ENCODE measurements around the gene PTRHD1.
"Not testable (repeated sequence)": the region's sequence is repeated elsewhere in the genome, so short reads cannot be mapped to it uniquely, and the experiment has no call there.

The PTRHD1 gene

GRCh38 chr2:24820175-24820513 lies 27.0 kb upstream of the PTRHD1 start:
- H3K9ac ChIP-seq (ENCODE audit: low read length), result no peak overlapping the region
- H3K9me3 ChIP-seq (ENCODE audit: control insufficient read depth, insufficient read depth, low read depth, low read length), result no peaks in the 10 kb centered on the region
- H3K27ac ChIP-seq (ENCODE audit: low read depth, low read length), result no peak overlapping the region; the same call in 1 of the 2 replicates
- H3K4me1 ChIP-seq (ENCODE audit: control insufficient read depth, insufficient read depth, low read length), result peaks cover 30% of the 10 kb centered on the region
- H3K27me3 ChIP-seq (ENCODE audit: control insufficient read depth, insufficient read depth, low read length), result no peaks in the 10 kb centered on the region
- peaks cover 80% of the 10 kb centered on the region for H3K36me3 ChIP-seq (ENCODE audit: control insufficient read depth, insufficient read depth, low read length)
- no peak overlapping the region for H3K4me3 ChIP-seq (ENCODE audit: low read depth, low read length)

- H3K36me3 ChIP-seq (ENCODE audit: control insufficient read depth, insufficient read depth, low read length), result peaks cover 83% of the 10 kb centered on the region
- H3K9ac ChIP-seq (ENCODE audit: low read length), result no peak overlapping the region
- no peaks in the 10 kb centered on the region for H3K27me3 ChIP-seq (ENCODE audit: control insufficient read depth, insufficient read depth, low read length)
- no peaks in the 10 kb centered on the region for H3K9me3 ChIP-seq (ENCODE audit: control insufficient read depth, insufficient read depth, low read depth, low read length)
- peaks cover 30% of the 10 kb centered on the region for H3K4me1 ChIP-seq (ENCODE audit: control insufficient read depth, insufficient read depth, low read length)
- H3K4me3 ChIP-seq (ENCODE audit: low read depth, low read length), result no peak overlapping the region
- H3K27ac ChIP-seq (ENCODE audit: low read depth, low read length), result no peak overlapping the region
Observed at GRCh38 chr2:24819442-24820174, 26.4 kb upstream of the PTRHD1 start.

DNA sequence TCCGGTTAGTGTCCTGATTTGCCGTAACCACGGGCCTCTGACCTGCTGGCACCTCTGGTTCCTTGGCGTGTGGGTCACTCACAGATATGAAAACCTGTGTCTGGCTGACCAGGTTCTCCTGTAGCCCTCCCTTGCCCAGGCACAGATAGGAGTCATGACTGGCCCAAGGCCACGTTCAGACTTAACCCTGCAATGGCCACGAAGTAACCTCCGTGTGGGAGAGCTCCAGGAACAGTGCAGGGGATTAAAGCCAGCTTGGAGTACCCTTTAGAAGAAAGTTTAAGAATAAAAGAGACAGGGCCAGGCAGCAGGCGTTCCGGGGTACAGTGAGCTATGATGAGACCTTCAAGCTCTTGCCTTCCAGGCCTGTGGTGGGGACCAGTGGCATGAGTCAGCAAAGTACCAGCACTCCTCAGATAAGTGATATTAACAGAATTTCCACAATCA lies 25.6 kb upstream of the PTRHD1 start:
- H3K36me3 ChIP-seq (ENCODE audit: control insufficient read depth, insufficient read depth, low read length), result peaks cover 86% of the 10 kb centered on the region
- H3K9me3 ChIP-seq (ENCODE audit: control insufficient read depth, insufficient read depth, low read depth, low read length), result no peaks in the 10 kb centered on the region
- H3K4me1 ChIP-seq (ENCODE audit: control insufficient read depth, insufficient read depth, low read length), result peaks cover 30% of the 10 kb centered on the region
- H3K9ac ChIP-seq (ENCODE audit: low read length), result no peak overlapping the region
- H3K27me3 ChIP-seq (ENCODE audit: control insufficient read depth, insufficient read depth, low read length), result no peaks in the 10 kb centered on the region
- H3K4me3 ChIP-seq (ENCODE audit: low read depth, low read length), result no peak overlapping the region
- no peak overlapping the region for H3K27ac ChIP-seq (ENCODE audit: low read depth, low read length)

DNA sequence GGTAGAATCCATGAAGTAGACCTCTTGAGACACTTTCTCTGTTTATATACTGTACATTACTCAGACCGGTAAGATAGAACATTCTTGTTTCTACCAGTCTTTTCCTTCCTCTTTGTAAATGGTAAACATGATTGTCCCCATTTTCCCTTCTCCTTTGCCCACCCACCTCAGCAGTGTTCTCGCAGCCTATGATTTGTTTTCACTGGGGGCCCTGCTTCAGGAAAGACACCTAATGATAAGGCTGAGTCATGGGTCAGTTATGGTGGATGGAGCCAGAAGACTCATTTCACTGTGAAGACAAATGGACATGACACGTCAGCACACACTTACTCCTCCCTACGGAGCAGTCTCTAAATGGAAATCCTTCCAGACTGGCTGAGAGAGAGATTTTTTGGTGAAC lies 23.7 kb upstream of the PTRHD1 start:
- Histone ChIP-seq H3K9me3 (ENCODE audit: control insufficient read depth, insufficient read depth, low read depth, low read length) (no peaks in the 10 kb centered on the region), H3K9ac (ENCODE audit: low read length) (no peak overlapping the region), H3K4me1 (ENCODE audit: control insufficient read depth, insufficient read depth, low read length) (peaks cover 18% of the 10 kb centered on the region), H3K27ac (ENCODE audit: low read depth, low read length) (no peak overlapping the region), H3K36me3 (ENCODE audit: control insufficient read depth, insufficient read depth, low read length) (peaks cover 83% of the 10 kb centered on the region), H3K27me3 (ENCODE audit: control insufficient read depth, insufficient read depth, low read length) (no peaks in the 10 kb centered on the region), H3K4me3 (ENCODE audit: low read depth, low read length) (no peak overlapping the region)

GRCh38 chr2:24816404-24816803 lies 23.2 kb upstream of the PTRHD1 start:
- Histone ChIP-seq H3K4me1 (ENCODE audit: control insufficient read depth, insufficient read depth, low read length) (peaks cover 13% of the 10 kb centered on the region), H3K4me3 (ENCODE audit: low read depth, low read length) (no peak overlapping the region), H3K27me3 (ENCODE audit: control insufficient read depth, insufficient read depth, low read length) (no peaks in the 10 kb centered on the region), H3K36me3 (ENCODE audit: control insufficient read depth, insufficient read depth, low read length) (peaks cover 83% of the 10 kb centered on the region), H3K9ac (ENCODE audit: low read length) (no peak overlapping the region), H3K9me3 (ENCODE audit: control insufficient read depth, insufficient read depth, low read depth, low read length) (no peaks in the 10 kb centered on the region), H3K27ac (ENCODE audit: low read depth, low read length) (no peak overlapping the region)

GRCh38 chr2:24815171-24815570 lies 22.0 kb upstream of the PTRHD1 start:
- H3K9ac ChIP-seq (ENCODE audit: low read length), result no peak overlapping the region
- no peak overlapping the region for H3K4me3 ChIP-seq (ENCODE audit: low read depth, low read length)
- H3K9me3 ChIP-seq (ENCODE audit: control insufficient read depth, insufficient read depth, low read depth, low read length), result no peaks in the 10 kb centered on the region
- H3K36me3 ChIP-seq (ENCODE audit: control insufficient read depth, insufficient read depth, low read length), result peaks cover 70% of the 10 kb centered on the region
- H3K27ac ChIP-seq (ENCODE audit: low read depth, low read length), result no peak overlapping the region
- H3K27me3 ChIP-seq (ENCODE audit: control insufficient read depth, insufficient read depth, low read length), result no peaks in the 10 kb centered on the region
- peaks cover under 1% of the 10 kb centered on the region; the same call in 1 of the 2 replicates for H3K4me1 ChIP-seq (ENCODE audit: control insufficient read depth, insufficient read depth, low read length)

DNA sequence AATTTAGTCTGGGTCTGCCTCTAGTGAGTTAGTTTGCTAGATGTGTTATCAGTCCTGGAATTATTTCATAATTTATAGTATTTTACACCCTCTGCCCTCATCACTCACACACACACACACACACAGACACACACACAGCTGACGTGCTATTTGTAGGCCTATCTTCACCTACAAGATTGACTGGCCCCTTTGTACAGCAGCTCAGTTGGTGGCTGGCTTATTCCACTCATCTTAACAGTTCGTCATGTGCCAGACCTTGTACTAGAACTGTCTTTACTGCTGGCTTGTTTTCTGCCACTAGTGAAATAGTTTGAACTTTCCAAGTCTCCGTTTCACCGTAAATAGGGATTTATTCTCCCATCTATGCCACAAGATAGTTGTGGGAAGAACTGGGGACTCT lies 21.3 kb upstream of the PTRHD1 start:
- H3K27ac ChIP-seq (ENCODE audit: low read depth, low read length), result no peak overlapping the region

GRCh38 chr2:24813691-24814137 lies 20.5 kb upstream of the PTRHD1 start:
- no peak overlapping the region for H3K4me3 ChIP-seq (ENCODE audit: low read depth, low read length)
- H3K27ac ChIP-seq (ENCODE audit: low read depth, low read length), result no peak overlapping the region
- no peaks in the 10 kb centered on the region for H3K27me3 ChIP-seq (ENCODE audit: control insufficient read depth, insufficient read depth, low read length)
- no peaks in the 10 kb centered on the region for H3K9me3 ChIP-seq (ENCODE audit: control insufficient read depth, insufficient read depth, low read depth, low read length)
- H3K36me3 ChIP-seq (ENCODE audit: control insufficient read depth, insufficient read depth, low read length), result peaks cover 56% of the 10 kb centered on the region
- no peaks in the 10 kb centered on the region for H3K4me1 ChIP-seq (ENCODE audit: control insufficient read depth, insufficient read depth, low read length)
- H3K9ac ChIP-seq (ENCODE audit: low read length), result no peak overlapping the region

More for the DNA sequence above, 21.3 kb upstream of the PTRHD1 start:
- Histone ChIP-seq H3K9me3 (ENCODE audit: control insufficient read depth, insufficient read depth, low read depth, low read length) (no peaks in the 10 kb centered on the region), H3K9ac (ENCODE audit: low read length) (no peak overlapping the region), H3K36me3 (ENCODE audit: control insufficient read depth, insufficient read depth, low read length) (peaks cover 64% of the 10 kb centered on the region), H3K4me1 (ENCODE audit: control insufficient read depth, insufficient read depth, low read length) (no peaks in the 10 kb centered on the region), H3K4me3 (ENCODE audit: low read depth, low read length) (no peak overlapping the region), H3K27me3 (ENCODE audit: control insufficient read depth, insufficient read depth, low read length) (no peaks in the 10 kb centered on the region)

- H3K9me3 ChIP-seq (ENCODE audit: control insufficient read depth, insufficient read depth, low read depth, low read length), result peaks cover 18% of the 10 kb centered on the region
- H3K9ac ChIP-seq (ENCODE audit: low read length), result no peak overlapping the region
- no peak overlapping the region for H3K27ac ChIP-seq (ENCODE audit: low read depth, low read length)
- no peak overlapping the region for H3K4me3 ChIP-seq (ENCODE audit: low read depth, low read length)
- no peaks in the 10 kb centered on the region for H3K27me3 ChIP-seq (ENCODE audit: control insufficient read depth, insufficient read depth, low read length)
- no peaks in the 10 kb centered on the region for H3K4me1 ChIP-seq (ENCODE audit: control insufficient read depth, insufficient read depth, low read length)
- H3K36me3 ChIP-seq (ENCODE audit: control insufficient read depth, insufficient read depth, low read length), result peaks cover 40% of the 10 kb centered on the region
Observed at GRCh38 chr2:24809316-24810007, 16.3 kb upstream of the PTRHD1 start.

DNA sequence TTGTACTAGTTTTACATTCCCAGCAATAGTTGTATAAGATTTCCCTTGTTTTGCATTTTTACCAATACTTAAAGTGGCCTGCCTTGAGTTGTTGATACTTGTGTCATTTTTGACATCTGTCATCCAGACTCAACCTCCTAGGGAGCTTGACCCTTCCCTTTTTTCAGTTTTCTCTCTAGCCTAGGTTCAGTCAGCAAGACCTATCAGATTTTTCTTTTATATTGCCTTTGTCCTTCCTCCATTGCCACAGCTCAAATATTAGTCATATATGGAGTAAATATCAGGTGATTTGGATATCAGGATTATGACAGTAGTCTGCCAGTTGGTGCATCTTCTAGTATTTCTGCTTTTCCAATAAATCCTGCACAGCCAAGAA lies 13.5 kb upstream of the PTRHD1 start:
- Histone ChIP-seq H3K27me3 (ENCODE audit: control insufficient read depth, insufficient read depth, low read length) (no peaks in the 10 kb centered on the region), H3K4me1 (ENCODE audit: control insufficient read depth, insufficient read depth, low read length) (no peaks in the 10 kb centered on the region), H3K36me3 (ENCODE audit: control insufficient read depth, insufficient read depth, low read length) (peaks cover 26% of the 10 kb centered on the region), H3K4me3 (ENCODE audit: low read depth, low read length) (no peak overlapping the region), H3K9me3 (ENCODE audit: control insufficient read depth, insufficient read depth, low read depth, low read length) (peaks cover 18% of the 10 kb centered on the region), H3K27ac (ENCODE audit: low read depth, low read length) (no peak overlapping the region), H3K9ac (ENCODE audit: low read length) (no peak overlapping the region)

GRCh38 chr2:24805811-24806660 lies 12.8 kb upstream of the PTRHD1 start:
- not testable (repeated sequence) for H3K4me3 ChIP-seq (ENCODE audit: low read depth, low read length); H3K27ac ChIP-seq (ENCODE audit: low read depth, low read length); H3K9ac ChIP-seq (ENCODE audit: low read length); H3K4me1 ChIP-seq (ENCODE audit: control insufficient read depth, insufficient read depth, low read length); H3K27me3 ChIP-seq (ENCODE audit: control insufficient read depth, insufficient read depth, low read length)
- Histone ChIP-seq H3K36me3 (ENCODE audit: control insufficient read depth, insufficient read depth, low read length) (peaks cover 26% of the 10 kb centered on the region), H3K9me3 (ENCODE audit: control insufficient read depth, insufficient read depth, low read depth, low read length) (peaks cover 18% of the 10 kb centered on the region)

Data from HUES6 (cell line).